K562 (cell line): ENCODE results near the gene ZBTB16. TPM values are rescaled to one million over a fixed set of nuclear protein-coding genes. Genes with fewer than 3 reads are reported as not detected.

Source experiments
- ATAC-seq: fragments of 200-7000 bp; cut with Tn5 transposase; 3 replicates; pipeline ENCODE4 v1.9.1; 2020; ENCODE audit warnings: moderate library complexity
- BruUV-seq: library from RNA; stranded (reverse); fragments of 400-500 nt; replicated peaks from 2 replicates; lab custom pipeline; 2021; lab: Mats Ljungman, UMichigan
- CTCF ChIA-PET: fragments of 300-600 bp; formaldehyde crosslinking; extraction: SDS; loops from one replicate; lab custom pipeline; 2021; ENCODE audit warnings: low intra/inter-chr PET ratio; lab: Yijun Ruan, JAX
- POLR2A ChIA-PET: fragments of 300-600, 350-650 bp; sonication (Branson Sonifier 250); formaldehyde crosslinking; extraction: SDS; loops from one replicate; lab custom pipeline; 2021; ENCODE audit warnings: antibody characterized with exemption, inconsistent platforms; lab: Yijun Ruan, JAX
- DNase-seq, 4 experiments: peaks; one replicate each; pipeline versions ENCODE4 v3.0.0 to v3.0.0-alpha.2; 2011 to 2018; ENCODE audit warnings: low spot score in 3 of 4, mixed read lengths in 3 of 4; ENCODE audit errors: extremely low read depth in 1 of 4
- FAIRE-seq: peaks from 2 replicates; lab custom pipeline; 2011; peaks lifted over from hg19 to GRCh38; lab: Jason Lieb, UNC
- H2AFZ ChIP-seq: 2 replicates; pipeline ENCODE4 v1.6.0; 2011; ENCODE audit warnings: low read depth, low read length, control low read depth, inconsistent platforms
- H3K27ac ChIP-seq: fragments of 200-600 bp; 3 replicates; pipeline ENCODE4 v1.8.0; 2011; ENCODE audit warnings: low read depth, mild to moderate bottlenecking, control low read depth, inconsistent platforms, low read length, moderate library complexity, mixed read lengths; ENCODE audit errors: extremely low read depth
- H3K27me3 ChIP-seq, 2 experiments: fragments of 300-600 bp in 1 of 2; 2 replicates in 1 of 2; 3 replicates in 1 of 2; pipeline versions ENCODE4 v1.6.0 to v1.8.0; 2011; ENCODE audit warnings: inconsistent platforms in 2 of 2, low read length in 2 of 2, mild to moderate bottlenecking in 1 of 2, mixed read lengths in 1 of 2, moderate library complexity in 1 of 2; ENCODE audit not compliant: control insufficient read depth in 2 of 2, insufficient read depth in 2 of 2
- H3K36me3 ChIP-seq: fragments of 300-600 bp; 3 replicates; pipeline ENCODE4 v1.8.0; 2011; ENCODE audit warnings: mild to moderate bottlenecking, low read length, inconsistent platforms; ENCODE audit not compliant: control insufficient read depth, insufficient read depth
- H3K4me1 ChIP-seq, 2 experiments: fragments of 200-600 bp in 1 of 2; replicated peaks in 1 of 2; 2 replicates in 1 of 2; 3 replicates in 1 of 2; pipeline versions ENCODE4 v1.5.1 to v1.8.0; 2011; ENCODE audit warnings: inconsistent platforms in 2 of 2, low read length in 2 of 2, mild to moderate bottlenecking in 1 of 2, mixed read lengths in 1 of 2, moderate library complexity in 1 of 2; ENCODE audit not compliant: control insufficient read depth in 2 of 2, insufficient read depth in 2 of 2
- H3K4me2 ChIP-seq: 2 replicates; pipeline ENCODE4 v1.6.1; 2011; ENCODE audit warnings: low read length, control low read depth, inconsistent platforms, mixed read lengths; ENCODE audit not compliant: insufficient read depth
- H3K4me3 ChIP-seq: fragments of 200-600 bp; sonication (generic), shearing (Covaris generic); 2 replicates; pipeline ENCODE4 v1.5.1; 2016; ENCODE audit warnings: control low read depth, inconsistent platforms
- H3K79me2 ChIP-seq: fragments of 200-600 bp; 3 replicates; pipeline ENCODE4 v1.8.0; 2011; ENCODE audit warnings: low read length, inconsistent platforms; ENCODE audit not compliant: control insufficient read depth, insufficient read depth
- H3K9ac ChIP-seq, 2 experiments: 2 replicates each; pipeline versions ENCODE4 v1.6.0 to v1.6.1; 2011; ENCODE audit warnings: low read depth in 2 of 2, low read length in 2 of 2, control low read depth in 1 of 2, inconsistent platforms in 1 of 2, mild to moderate bottlenecking in 1 of 2, mixed read lengths in 1 of 2; ENCODE audit not compliant: insufficient read depth in 1 of 2
- H3K9me1 ChIP-seq: one replicate; pipeline ENCODE4 v1.6.0; 2011; ENCODE audit warnings: inconsistent platforms, mild to moderate bottlenecking, low read length, moderate library complexity; ENCODE audit not compliant: control insufficient read depth, insufficient read depth
- H3K9me3 ChIP-seq: replicated peaks from 2 replicates; pipeline ENCODE4 v1.5.1; 2011; ENCODE audit warnings: low read depth, low read length, inconsistent platforms; ENCODE audit not compliant: control insufficient read depth, insufficient read depth
- H4K20me1 ChIP-seq: replicated peaks from 2 replicates; pipeline ENCODE4 v1.6.1; 2011; ENCODE audit warnings: low read length, inconsistent platforms, mixed read lengths; ENCODE audit not compliant: control insufficient read depth, insufficient read depth
- HLTF ChIP-seq: fragments of 450-650 bp; IDR thresholded peaks from 2 replicates; pipeline ENCODE4 v1.6.1; 2016
- MAX ChIP-seq: sonication (generic); formaldehyde crosslinking; IDR thresholded peaks from 2 replicates; pipeline ENCODE4 v1.9.0; 2022; ENCODE audit warnings: mild to moderate bottlenecking, missing genetic modification reagents
- MECOM ChIP-seq: fragments of 250-450 bp; sonication (Bioruptor Pico); IDR thresholded peaks from 2 replicates; pipeline ENCODE4 v1.8.0; 2022; ENCODE audit warnings: inconsistent platforms
- NCOA1 ChIP-seq: fragments of 450-650 bp; IDR thresholded peaks from 2 replicates; pipeline ENCODE4 v1.6.1; 2016; ENCODE audit warnings: low read depth
- PHB ChIP-seq: fragments of 250-450 bp; sonication (Bioruptor Pico); IDR thresholded peaks from 2 replicates; pipeline ENCODE4 v1.5.0; 2021
- SLC30A9 ChIP-seq: fragments of 250-450 bp; sonication (Bioruptor Pico); IDR thresholded peaks from 2 replicates; pipeline ENCODE4 v1.8.0; 2022; ENCODE audit warnings: mild to moderate bottlenecking, moderate library complexity
- WGBS: fragments of 100-300 bp; shearing (Covaris generic); methylation state at CpG from one replicate; pipeline ENCODE4 v1.1.6; 2016; ENCODE audit warnings: low coverage, mixed read lengths; ENCODE audit not compliant: insufficient coverage; ENCODE audit errors: missing lambda C conversion rate; 5-methylcytosine and 5-hydroxymethylcytosine counted together
- in situ Hi-C: fragments of 300-500 bp; cut with MboI; formaldehyde crosslinking; loops from 4 replicates; pipeline ENCODE4 v1.15.0; 2018; ENCODE audit warnings: inconsistent platforms, mixed read lengths
- intact Hi-C: fragments of 100-400 bp; cut with micrococcal nuclease; formaldehyde crosslinking; loops from 2 replicates; pipeline ENCODE4 v1.14.2; 2022
- polyA plus RNA-seq, 8 experiments: library from polyadenylated mRNA; depleted of rRNA in 4 of 8; stranded (reverse) in 5 of 8; unstranded in 3 of 8; fragments of >200 nt; fragmentation: Nextera tagmentation in 2 of 8; fragmentation: Illumina TruSeq in 1 of 8; extraction: Ambion mirVana in 2 of 8; extraction: Trizol in 1 of 8; gene quantifications; 2 replicates each; pipeline versions ENCODE4 v1.2.1 to v1.2.3, GENCODE V29; 2011 to 2014; ENCODE audit warnings: inconsistent platforms in 1 of 8, missing spikeins in 1 of 8
- total RNA-seq, 7 experiments: library from RNA; depleted of rRNA in 6 of 7; stranded (reverse); fragments of >200 nt in 6 of 7; fragmentation: Illumina TruSeq in 2 of 7; extraction: Trizol in 2 of 7; gene quantifications; 2 replicates each; pipeline versions ENCODE4 v1.2.1 to v1.2.3, GENCODE V29; 2011 to 2021; ENCODE audit warnings: low replicate concordance in 1 of 7
- TF ChIP-seq, protein P1 (sequence below): sonication (generic); formaldehyde crosslinking; IDR thresholded peaks from 2 replicates; pipeline ENCODE4 v1.8.1; 2023; ENCODE audit warnings: mild to moderate bottlenecking, missing genetic modification reagents

Gene ZBTB16
- total and polyA plus RNA-seq, 9 of the 15 experiments (the other 6 are each of a cell fraction or from before 2014, with no cell fraction given), result 0.06 to 0.40 (median 0.24) TPM; not detected in 4

DNA sequence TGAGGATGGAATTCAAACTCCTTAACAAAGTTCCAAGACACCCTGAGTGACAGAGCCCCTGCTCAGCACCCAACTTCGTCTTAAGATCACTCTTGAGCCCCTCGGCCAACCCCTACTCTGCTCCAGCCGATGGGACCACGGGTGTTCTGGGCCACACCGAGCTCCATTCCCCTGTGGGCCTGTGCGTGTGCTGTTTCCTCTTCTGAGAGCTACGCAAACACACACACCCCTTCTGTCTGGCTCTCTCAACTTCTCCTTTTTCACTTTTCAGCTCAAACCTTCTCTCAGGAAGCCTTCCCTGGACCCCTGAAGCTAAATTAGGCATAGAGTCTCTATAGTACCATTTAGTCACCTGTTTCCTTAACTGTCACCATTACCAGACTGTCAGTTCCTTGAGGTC, 199.2 kb downstream of the ZBTB16 start:
- CTCF ChIA-PET, result no interaction called here

More for the DNA sequence above, 199.2 kb downstream of the ZBTB16 start:
- Histone ChIP-seq H3K27me3 (no peaks in the 10 kb centered on the region), H3K4me1 (peaks cover 13 to 22% of the 10 kb centered on the region in 2 experiments; a peak in 4 of 5 replicates), H3K9me3 (no peaks in the 10 kb centered on the region), H3K27ac (no peak overlapping the region), H3K9me1 (peaks cover 3% of the 10 kb centered on the region), H3K9ac (no peak overlapping the region), H3K36me3 (no peaks in the 10 kb centered on the region), H3K4me2 (no peak overlapping the region), H4K20me1 (no peaks in the 10 kb centered on the region), H3K79me2 (no peaks in the 10 kb centered on the region), H3K4me3 (no peak overlapping the region), H2AFZ (no peak overlapping the region)
- TF ChIP-seq, protein P1, sequence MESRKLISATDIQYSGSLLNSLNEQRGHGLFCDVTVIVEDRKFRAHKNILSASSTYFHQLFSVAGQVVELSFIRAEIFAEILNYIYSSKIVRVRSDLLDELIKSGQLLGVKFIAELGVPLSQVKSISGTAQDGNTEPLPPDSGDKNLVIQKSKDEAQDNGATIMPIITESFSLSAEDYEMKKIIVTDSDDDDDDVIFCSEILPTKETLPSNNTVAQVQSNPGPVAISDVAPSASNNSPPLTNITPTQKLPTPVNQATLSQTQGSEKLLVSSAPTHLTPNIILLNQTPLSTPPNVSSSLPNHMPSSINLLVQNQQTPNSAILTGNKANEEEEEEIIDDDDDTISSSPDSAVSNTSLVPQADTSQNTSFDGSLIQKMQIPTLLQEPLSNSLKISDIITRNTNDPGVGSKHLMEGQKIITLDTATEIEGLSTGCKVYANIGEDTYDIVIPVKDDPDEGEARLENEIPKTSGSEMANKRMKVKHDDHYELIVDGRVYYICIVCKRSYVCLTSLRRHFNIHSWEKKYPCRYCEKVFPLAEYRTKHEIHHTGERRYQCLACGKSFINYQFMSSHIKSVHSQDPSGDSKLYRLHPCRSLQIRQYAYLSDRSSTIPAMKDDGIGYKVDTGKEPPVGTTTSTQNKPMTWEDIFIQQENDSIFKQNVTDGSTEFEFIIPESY, result no peak
- TF ChIP-seq MECOM (CRISPR knock-in tag) (no peak), HLTF (no peak), MAX (CRISPR knock-in tag) (no peak), NCOA1 (no peak), SLC30A9 (no peak), PHB (CRISPR knock-in tag) (no peak)
- POLR2A ChIA-PET, result interaction anchor here (0.5 to 0.7 kb wide), 2 partner anchors 205 to 1308 kb away, joined by 3 read pairs; no protein-coding TSS in a partner anchor
- BruUV-seq, result no TSS peak
- intact Hi-C loops (no loop called here), in situ Hi-C loops (loop anchor here (25.0 kb wide), 1 partner anchor 946 kb away; the partner anchor contains the start of gene TTC12)
- no peak for FAIRE-seq
- 68% methylated on average over 4 of the region's 7 CpGs for WGBS
- DNase-seq, result no peak
- ATAC-seq, result no peak
